Measurements from ENCODE around the gene REC8.

REC8 gene

GRCh38 chr14:24150567-24150966 is 21.3 kb upstream of the REC8 start:
- TF ChIP-seq CTCF (conservative IDR thresholded peaks at IDR 0.05; ENCODE audit: control insufficient read depth, insufficient read depth, low read depth, low read length): no peak
- no peak overlapping the region for H3K4me3 ChIP-seq (ENCODE audit: control insufficient read depth, low read depth, low read length)
- DNase-seq (ENCODE audit: low read depth): no peak

- no peak for DNase-seq (ENCODE audit: low read depth)
- no peak for TF ChIP-seq CTCF (conservative IDR thresholded peaks at IDR 0.05; ENCODE audit: control insufficient read depth, insufficient read depth, low read depth, low read length)
- H3K4me3 ChIP-seq (ENCODE audit: control insufficient read depth, low read depth, low read length): no peak overlapping the region
Observed at GRCh38 chr14:24150993-24151392, 20.9 kb upstream of the REC8 start.

GRCh38 chr14:24151404-24152080 is 20.3 kb upstream of the REC8 start:
- DNase-seq (ENCODE audit: low read depth): no peak
- no peak for TF ChIP-seq CTCF (conservative IDR thresholded peaks at IDR 0.05; ENCODE audit: control insufficient read depth, insufficient read depth, low read depth, low read length)
- no peak overlapping the region for H3K4me3 ChIP-seq (ENCODE audit: control insufficient read depth, low read depth, low read length)

GRCh38 chr14:24155100-24155499 is 16.8 kb upstream of the REC8 start:
- no peak for DNase-seq (ENCODE audit: low read depth)
- no peak for TF ChIP-seq CTCF (conservative IDR thresholded peaks at IDR 0.05; ENCODE audit: control insufficient read depth, insufficient read depth, low read depth, low read length)
- no peak overlapping the region for H3K4me3 ChIP-seq (ENCODE audit: control insufficient read depth, low read depth, low read length)

GRCh38 chr14:24156840-24157239 is 15.0 kb upstream of the REC8 start:
- H3K4me3 ChIP-seq (ENCODE audit: control insufficient read depth, low read depth, low read length): no peak overlapping the region
- no peak for TF ChIP-seq CTCF (conservative IDR thresholded peaks at IDR 0.05; ENCODE audit: control insufficient read depth, insufficient read depth, low read depth, low read length)
- DNase-seq (ENCODE audit: low read depth): no peak

- H3K4me3 ChIP-seq (ENCODE audit: control insufficient read depth, low read depth, low read length): no peak overlapping the region
- no peak for TF ChIP-seq CTCF (conservative IDR thresholded peaks at IDR 0.05; ENCODE audit: control insufficient read depth, insufficient read depth, low read depth, low read length)
- no peak for DNase-seq (ENCODE audit: low read depth)
Observed at GRCh38 chr14:24157331-24157730, 14.5 kb upstream of the REC8 start.
